Stimulated activated CD4-positive, alpha-beta T cell treated with anti-CD3 and anti-CD28 coated beads, Interleukin-15, amount 100 ng/mL, for 1 hour (primary cell): Measurements from ENCODE around the gene PXMP2.
"Not testable (repeated sequence)": the region's sequence is repeated elsewhere in the genome, so short reads cannot be mapped to it uniquely, and the experiment has no call there.

Experiments
- DNase-seq, 2 donors: peaks; one replicate each; pipeline ENCODE4 v3.0.0-alpha.2; 2020; ENCODE audit warnings: low read depth in 1 of 2, low spot score in 1 of 2

The PXMP2 gene

DNA sequence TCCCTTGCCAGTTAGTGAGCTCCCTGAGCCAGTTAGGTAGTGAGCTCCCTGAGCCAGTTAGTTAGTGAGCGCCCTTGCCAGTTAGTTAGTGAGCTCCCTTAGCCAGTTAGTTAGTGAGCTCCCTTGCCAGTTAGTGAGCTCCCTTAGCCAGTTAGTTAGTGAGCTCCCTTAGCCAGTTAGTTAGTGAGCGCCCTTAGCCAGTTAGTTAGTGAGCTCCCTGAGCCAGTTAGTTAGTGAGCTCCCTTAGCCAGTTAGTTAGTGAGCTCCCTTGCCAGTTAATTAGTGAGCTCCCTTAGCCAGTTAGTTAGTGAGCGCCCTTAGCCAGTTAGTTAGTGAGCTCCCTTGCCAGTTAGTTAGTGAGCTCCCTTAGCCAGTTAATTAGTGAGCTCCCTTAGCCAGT is 4.6 kb downstream of the PXMP2 start:
- DNase-seq, result not testable (repeated sequence)

DNA sequence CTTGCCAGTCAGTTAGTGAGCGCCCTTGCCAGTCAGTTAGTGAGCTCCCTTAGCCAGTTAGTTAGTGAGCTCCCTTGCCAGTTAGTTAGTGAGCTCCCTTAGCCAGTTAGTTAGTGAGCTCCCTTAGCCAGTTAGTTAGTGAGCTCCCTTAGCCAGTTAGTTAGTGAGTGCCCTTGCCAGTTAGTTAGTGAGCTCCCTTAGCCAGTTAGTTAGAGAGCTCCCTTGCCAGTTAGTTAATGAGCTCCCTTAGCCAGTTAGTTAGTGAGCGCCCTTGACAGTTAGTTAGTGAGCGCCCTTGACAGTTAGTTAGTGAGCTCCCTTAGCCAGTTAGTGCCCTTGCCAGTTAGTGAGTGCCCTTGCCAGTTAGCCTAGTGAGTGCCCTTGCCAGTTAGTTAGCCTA is 7.5 kb downstream of the PXMP2 start:
- not testable (repeated sequence) for DNase-seq

- no peak for DNase-seq
Measured at GRCh38 chr12:132695431-132695830, 8.0 kb downstream of the PXMP2 start.

DNA sequence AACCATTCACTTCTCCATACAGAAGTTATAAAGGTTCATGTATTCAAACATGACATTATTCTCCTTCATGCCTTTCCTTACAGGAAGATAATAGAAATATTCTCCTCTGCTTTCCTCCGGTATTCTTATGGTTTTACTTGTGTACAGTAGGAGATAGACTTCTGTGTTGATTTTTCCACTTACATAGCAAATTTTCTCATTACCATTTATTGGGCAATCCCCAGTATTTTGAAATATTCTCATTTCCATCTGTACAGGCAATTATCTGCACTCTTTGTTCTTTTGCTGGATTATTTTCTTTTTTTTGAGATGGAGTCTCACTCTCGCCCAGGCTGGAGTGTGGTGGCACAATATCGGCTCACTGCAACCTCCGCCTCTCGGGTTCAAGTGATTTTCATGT is 11.0 kb downstream of the PXMP2 start:
- DNase-seq, result no peak

- DNase-seq, result no peak
Measured at GRCh38 chr12:132700212-132700822, 12.9 kb downstream of the PXMP2 start.

GRCh38 chr12:132702640-132703039 is 15.3 kb downstream of the PXMP2 start:
- no peak for DNase-seq

DNA sequence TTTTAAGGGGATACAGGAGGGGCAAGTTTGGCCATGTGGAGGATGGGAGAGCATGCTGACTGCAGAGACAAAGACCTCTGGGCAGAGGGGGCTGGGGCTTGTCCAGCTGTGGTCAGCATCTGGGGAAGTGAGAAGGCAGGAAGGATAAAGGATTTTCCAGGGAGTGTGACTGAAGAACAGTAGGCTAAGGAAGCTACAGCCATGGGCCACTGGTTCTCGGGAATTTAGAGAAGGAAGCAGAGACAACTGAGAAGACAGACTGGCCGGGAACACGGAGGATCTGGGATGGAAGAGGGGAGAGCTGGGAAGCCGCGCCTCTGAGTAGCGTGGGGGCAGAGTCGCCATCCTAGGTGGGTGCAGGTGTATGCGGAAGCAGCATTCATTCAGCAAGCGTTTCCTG is 16.3 kb downstream of the PXMP2 start:
- DNase-seq, result no peak

DNA sequence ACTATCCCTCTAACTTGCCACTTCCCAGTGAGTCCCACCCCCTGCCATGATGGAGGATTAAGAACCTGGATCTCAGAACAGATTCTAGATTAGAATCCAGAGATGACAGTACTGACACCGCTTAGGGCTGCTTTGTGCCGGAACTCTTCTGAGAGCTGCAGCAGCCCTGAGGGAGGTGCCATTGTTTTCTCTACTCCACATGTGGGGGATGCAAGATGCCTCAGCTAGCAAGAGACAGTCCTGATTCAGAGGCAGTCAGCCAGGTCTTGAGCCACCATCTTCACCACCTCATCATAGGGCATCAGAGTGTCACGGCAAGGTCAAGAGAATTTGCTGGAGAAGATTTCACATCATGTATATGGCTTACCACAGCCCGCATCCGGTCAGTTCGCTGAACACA is 19.9 kb downstream of the PXMP2 start:
- DNase-seq, result no peak

DNA sequence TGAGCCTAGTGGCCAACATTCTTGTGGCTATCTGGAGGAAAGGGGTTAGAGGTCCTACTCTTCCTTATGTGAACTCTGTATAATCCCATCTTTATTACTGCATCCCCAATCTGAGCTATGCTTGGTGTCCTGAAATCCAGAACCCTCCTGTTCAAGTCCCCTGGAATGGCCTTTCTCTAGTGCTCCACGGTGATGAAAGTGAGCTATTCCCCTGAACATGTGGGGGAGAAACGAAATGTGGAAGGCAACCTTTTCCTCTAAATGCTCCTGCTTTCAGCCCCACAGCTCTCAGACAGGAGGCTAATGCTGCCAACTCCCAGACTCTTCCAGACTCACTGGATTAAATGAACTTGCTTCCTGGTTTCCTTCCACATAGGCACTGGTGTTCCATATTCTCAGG is 20.8 kb downstream of the PXMP2 start:
- no peak for DNase-seq

DNA sequence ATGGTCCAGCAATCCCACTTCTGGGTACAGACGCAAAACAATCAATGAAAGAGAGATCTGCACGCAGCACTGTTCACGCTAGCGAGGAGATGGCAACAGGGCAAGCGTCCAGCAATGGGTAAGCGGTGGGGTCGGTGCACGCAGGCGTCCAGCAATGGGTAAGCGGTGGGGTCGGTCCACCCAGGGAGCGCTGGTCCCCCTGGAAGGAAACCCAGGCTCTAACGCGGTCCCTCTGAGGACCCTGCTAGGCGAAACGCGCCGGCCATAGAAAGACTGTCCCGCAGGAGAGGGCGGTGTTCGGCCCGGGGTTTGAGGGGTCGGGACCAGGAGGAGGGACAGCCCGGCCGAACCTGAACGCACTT is 22.6 kb downstream of the PXMP2 start:
- no peak for DNase-seq

DNA sequence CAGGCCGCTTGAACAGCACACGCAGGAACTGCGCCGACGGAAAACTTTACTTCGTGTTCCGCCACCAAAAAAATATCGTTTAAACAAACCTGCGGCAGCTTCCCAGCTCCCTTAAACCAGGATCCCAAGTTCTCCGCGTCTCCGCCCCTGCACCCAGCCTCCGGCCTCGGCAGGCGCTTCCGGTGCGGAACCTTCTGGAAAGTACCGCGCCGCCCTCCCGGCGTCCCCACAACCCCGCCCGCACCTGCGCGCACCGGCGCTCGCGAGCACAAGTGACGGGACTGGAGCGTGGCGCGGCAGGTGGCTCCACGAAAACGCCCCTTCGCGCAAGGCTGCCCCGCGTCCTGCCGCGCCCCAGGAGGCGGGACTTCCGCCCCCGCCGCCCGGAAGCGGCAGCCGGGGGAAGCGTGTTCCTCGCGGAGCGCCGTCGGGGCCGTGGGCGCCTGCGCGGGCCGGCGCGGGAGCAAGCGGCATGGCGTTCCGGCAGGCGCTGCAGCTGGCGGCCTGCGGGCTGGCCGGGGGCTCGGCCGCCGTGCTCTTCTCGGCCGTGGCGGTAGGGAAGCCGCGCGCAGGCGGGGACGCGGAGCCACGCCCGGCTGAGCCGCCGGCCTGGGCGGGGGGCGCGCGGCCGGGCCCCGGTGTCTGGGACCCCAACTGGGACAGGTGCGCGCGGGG is 23.2 kb downstream of the PXMP2 start, which contains the start of gene PGAM5:
PGAM5 (plus strand) TSS at position 438 of the 675 bp plus-strand sequence; CDS start at position 473, 35 bp downstream.
- peak; percentile 82 to 89 for DNase-seq

DNA sequence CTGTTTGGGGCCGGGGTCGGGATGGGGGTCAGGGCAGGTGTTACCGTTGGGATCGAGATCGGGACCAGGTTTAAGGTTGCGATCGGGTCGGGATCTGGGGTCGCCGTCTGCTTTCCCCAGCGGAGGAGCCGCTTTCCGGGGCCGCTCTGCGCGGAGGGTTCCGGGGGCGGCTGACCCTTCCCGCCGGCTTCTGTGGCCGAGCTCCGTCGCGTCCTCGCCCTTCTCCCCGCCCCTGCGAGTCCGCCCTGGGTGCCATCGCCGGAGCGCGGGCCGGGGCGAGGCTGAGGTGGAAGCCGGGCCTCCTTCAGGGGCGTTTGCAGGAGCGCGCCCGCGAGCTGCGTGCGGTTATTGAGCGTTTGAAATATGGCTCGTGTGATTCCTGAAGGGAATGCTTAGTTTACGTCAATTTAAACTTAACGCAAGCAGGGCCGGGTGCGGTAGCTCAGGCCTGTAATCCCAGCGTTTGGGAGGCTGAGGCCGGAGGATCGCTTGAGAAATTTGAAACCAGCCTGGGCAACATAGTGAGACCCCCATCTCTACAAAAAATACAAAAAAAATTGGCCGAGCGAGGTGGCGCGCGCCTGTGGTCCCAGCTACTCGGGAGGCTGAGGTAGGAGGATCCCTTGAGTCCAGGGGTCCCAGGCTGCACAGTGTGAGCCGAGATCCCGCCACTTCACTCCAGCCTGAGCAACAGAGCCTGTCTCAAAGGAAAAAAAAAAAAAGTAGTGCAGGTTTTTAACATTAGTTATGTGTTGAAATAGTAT is 23.9 kb downstream of the PXMP2 start:
- peak in 1 of 2 donors; percentile 22 for DNase-seq

- no peak for DNase-seq
Measured at GRCh38 chr12:132713123-132713522, 25.7 kb downstream of the PXMP2 start.

DNA sequence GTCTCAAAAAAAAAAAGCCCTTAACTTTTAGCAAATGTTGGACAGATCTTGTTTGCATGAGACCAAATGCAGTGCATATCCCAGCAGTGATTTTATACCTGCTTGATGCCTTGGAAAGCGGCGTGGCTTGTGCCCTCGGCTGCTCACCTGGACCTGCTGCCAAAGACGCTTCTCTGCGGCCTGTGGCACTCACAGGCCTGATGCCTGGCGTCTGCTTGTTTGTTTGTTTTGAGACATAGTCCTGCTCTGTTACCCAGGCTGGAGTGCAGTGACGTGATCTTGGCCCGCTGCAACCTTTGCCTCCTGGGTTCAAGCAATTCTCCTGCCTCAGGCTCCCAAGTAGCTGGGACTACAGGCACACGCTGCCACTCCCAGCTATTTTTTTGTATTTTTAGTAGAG is 28.5 kb downstream of the PXMP2 start:
- no peak for DNase-seq

- DNase-seq, result no peak
Measured at GRCh38 chr12:132716356-132716755, 29.0 kb downstream of the PXMP2 start.

DNA sequence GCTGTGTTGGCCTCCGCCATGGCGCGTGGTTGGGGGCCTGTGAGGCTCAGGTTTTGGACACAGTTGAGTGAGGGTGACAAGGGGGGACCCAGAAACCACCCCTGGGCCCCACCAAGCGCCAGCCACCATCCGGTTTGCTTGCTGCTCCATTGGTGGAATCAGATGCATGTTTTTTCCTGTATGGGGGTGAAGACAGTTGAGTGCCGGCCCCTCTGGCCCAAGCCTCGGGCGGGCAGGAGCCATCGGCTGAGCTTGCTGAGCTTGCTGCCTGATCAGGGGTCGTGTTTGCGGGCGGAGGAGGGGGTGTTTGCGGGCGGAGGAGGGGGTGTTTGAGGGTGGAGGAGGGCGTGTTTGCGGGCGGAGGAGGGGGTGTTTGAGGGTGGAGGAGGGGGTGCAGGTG is 29.6 kb downstream of the PXMP2 start:
- DNase-seq, result no peak

GRCh38 chr12:132717531-132718387 is 30.4 kb downstream of the PXMP2 start:
- DNase-seq, result no peak

DNA sequence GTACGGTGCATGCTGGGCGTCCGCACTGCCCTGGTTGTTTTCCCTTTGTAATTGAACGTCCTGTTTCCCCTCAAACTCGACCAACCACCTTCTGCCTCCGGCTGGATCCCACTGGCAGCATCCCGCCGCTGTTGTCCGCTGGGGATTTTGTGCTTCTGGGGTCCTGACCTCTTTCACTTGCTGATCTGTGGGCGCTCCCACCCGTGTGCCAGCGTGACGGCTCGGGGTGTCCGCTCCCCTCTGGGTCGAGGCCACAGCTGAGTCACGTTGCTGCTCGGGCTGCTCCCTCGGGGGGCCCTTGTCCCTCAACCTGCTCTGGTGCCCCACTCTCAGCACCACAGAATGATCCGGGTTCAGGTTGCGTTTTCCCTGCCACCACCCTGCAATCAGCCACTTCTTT is 31.3 kb downstream of the PXMP2 start:
- DNase-seq, result no peak

DNA sequence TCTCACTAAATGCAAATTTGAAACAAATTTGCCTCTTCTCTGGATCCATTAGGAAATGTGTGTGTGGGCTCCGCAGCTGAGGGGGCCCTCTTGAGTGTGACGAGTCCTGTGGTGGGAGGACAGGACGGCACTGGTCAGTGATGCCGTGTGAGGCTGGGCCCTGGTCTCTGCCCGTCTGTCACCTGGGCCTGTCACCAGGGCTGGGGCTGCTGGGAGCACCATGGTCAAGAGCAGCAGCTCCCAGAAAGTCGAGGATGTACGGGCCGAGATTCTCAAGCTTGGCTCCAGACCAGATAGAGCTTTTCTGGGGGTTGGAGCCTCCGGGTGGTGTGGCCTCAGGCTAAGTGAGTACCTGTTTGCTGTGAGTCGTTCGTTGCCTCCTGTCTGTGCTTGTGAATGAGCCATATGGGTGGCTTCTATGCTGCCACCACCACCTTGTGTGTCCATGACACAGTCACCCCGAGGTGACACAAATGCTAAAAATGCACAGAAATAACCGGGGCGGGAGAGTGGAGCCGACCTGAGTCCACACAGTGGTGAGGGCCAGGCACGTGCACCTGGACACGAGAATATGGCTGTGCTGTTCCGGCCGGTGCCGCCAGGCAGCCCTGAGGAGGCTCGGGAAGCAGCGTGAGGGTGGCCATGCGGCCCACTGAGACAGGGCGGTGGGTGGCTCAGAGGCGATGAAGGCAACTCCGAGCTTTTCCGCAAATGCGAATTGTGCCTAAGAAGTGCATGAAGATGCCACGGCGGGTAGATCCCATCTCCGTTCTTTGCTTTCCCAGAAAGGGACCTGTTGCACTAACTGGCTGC is 32.0 kb downstream of the PXMP2 start:
- DNase-seq, result no peak

GRCh38 chr12:132719954-132720324 is 32.6 kb downstream of the PXMP2 start:
- no peak for DNase-seq
